Chondrocyte (in vitro differentiated cells): ENCODE measurements around the gene PRKAR1A. TPM values are rescaled to one million over a fixed set of nuclear protein-coding genes. Genes with fewer than 3 reads are reported as not detected.
A peak's percentile ranks its signal among the peaks of the same experiment; 100 is the strongest.

ENCODE experiments used
- DNase-seq: peaks from one replicate; pipeline ENCODE4 v3.0.0; 2021; ENCODE audit warnings: mixed read lengths, low spot score
- H3K27ac Mint-ChIP-seq: one replicate; pipeline ENCODE4 v1.8.0; 2021; ENCODE audit warnings: mild to moderate bottlenecking, moderate library complexity, mixed read lengths; ENCODE audit not compliant: unreplicated experiment
- H3K27me3 Mint-ChIP-seq: 2 replicates; pipeline ENCODE4 v1.8.0; 2021; ENCODE audit warnings: low read depth, mixed read lengths
- H3K36me3 Mint-ChIP-seq: 2 replicates; pipeline ENCODE4 v1.8.0; 2021; ENCODE audit warnings: low read depth, mixed read lengths
- H3K4me1 Mint-ChIP-seq: 2 replicates; pipeline ENCODE4 v1.8.0; 2021; ENCODE audit warnings: low read depth, mild to moderate bottlenecking, mixed read lengths
- H3K4me3 Mint-ChIP-seq: one replicate; pipeline ENCODE4 v1.8.0; 2021; ENCODE audit warnings: mild to moderate bottlenecking, moderate library complexity, mixed read lengths; ENCODE audit not compliant: unreplicated experiment
- H3K9me3 Mint-ChIP-seq: 2 replicates; pipeline ENCODE4 v1.8.0; 2021; ENCODE audit warnings: low read depth, mixed read lengths
- CTCF ChIP-seq: fragments of 200-600 bp; sonication (generic); IDR thresholded peaks from 2 replicates; pipeline ENCODE4 v1.5.0; 2021; ENCODE audit warnings: antibody characterized with exemption, mild to moderate bottlenecking, moderate library complexity
- total RNA-seq: library from RNA; stranded (reverse); gene quantifications from 3 replicates; pipeline ENCODE4 v1.2.1, GENCODE V29; 2021

PRKAR1A gene
- total RNA-seq, 1 donor from 2014 or later: 269 TPM

GRCh38 chr17:68531252-68531651 is 19.0 kb downstream of the PRKAR1A start:
- no peaks in the 10 kb centered on the region for H3K27me3 Mint-ChIP-seq
- no peak overlapping the region for H3K27ac Mint-ChIP-seq
- H3K9me3 Mint-ChIP-seq: no peaks in the 10 kb centered on the region
- H3K4me1 Mint-ChIP-seq: no peaks in the 10 kb centered on the region
- no peak for DNase-seq
- H3K36me3 Mint-ChIP-seq: peaks cover 54% of the 10 kb centered on the region
- no peak for TF ChIP-seq CTCF
- no peak overlapping the region for H3K4me3 Mint-ChIP-seq

GRCh38 chr17:68532826-68533225 is 20.6 kb downstream of the PRKAR1A start:
- Mint-ChIP-seq H3K4me3 (no peak overlapping the region), H3K4me1 (no peaks in the 10 kb centered on the region), H3K36me3 (peaks cover 44% of the 10 kb centered on the region)

GRCh38 chr17:68533887-68534694 is 21.9 kb downstream of the PRKAR1A start:
- Mint-ChIP-seq H3K4me3 (no peak overlapping the region), H3K36me3 (peaks cover 38% of the 10 kb centered on the region), H3K4me1 (no peaks in the 10 kb centered on the region), H3K27ac (no peak overlapping the region), H3K9me3 (no peaks in the 10 kb centered on the region), H3K27me3 (no peaks in the 10 kb centered on the region)
- peak; percentile 81 for TF ChIP-seq CTCF
- no peak for DNase-seq

More at GRCh38 chr17:68532826-68533225, 20.6 kb downstream of the PRKAR1A start:
- no peaks in the 10 kb centered on the region for H3K9me3 Mint-ChIP-seq
- H3K27me3 Mint-ChIP-seq: no peaks in the 10 kb centered on the region
- DNase-seq: no peak
- TF ChIP-seq CTCF: no peak
- H3K27ac Mint-ChIP-seq: no peak overlapping the region

- H3K27ac Mint-ChIP-seq: no peak overlapping the region
- H3K9me3 Mint-ChIP-seq: no peaks in the 10 kb centered on the region
- TF ChIP-seq CTCF: no peak
- H3K4me3 Mint-ChIP-seq: no peak overlapping the region
- no peak for DNase-seq
- peaks cover 41% of the 10 kb centered on the region for H3K36me3 Mint-ChIP-seq
- H3K27me3 Mint-ChIP-seq: no peaks in the 10 kb centered on the region
- no peaks in the 10 kb centered on the region for H3K4me1 Mint-ChIP-seq
These were observed 22.5 kb downstream of the PRKAR1A start for GRCh38 chr17:68534695-68535088.

GRCh38 chr17:68535922-68536321 is 23.7 kb downstream of the PRKAR1A start:
- H3K27me3 Mint-ChIP-seq: no peaks in the 10 kb centered on the region
- DNase-seq: no peak
- peaks cover 38% of the 10 kb centered on the region for H3K36me3 Mint-ChIP-seq
- no peak overlapping the region for H3K4me3 Mint-ChIP-seq
- no peak overlapping the region for H3K27ac Mint-ChIP-seq
- TF ChIP-seq CTCF: no peak
- H3K9me3 Mint-ChIP-seq: no peaks in the 10 kb centered on the region
- no peaks in the 10 kb centered on the region for H3K4me1 Mint-ChIP-seq
